Effector CD8-positive, alpha-beta T cell (primary cell): ENCODE data around the gene ACTR6.
A peak's percentile ranks its signal among the peaks of the same experiment; 100 is the strongest.

ENCODE experiments used
- DNase-seq: peaks from one replicate; lab custom pipeline; 2025; lab: John Stamatoyannopoulos, UW

Gene ACTR6

DNA sequence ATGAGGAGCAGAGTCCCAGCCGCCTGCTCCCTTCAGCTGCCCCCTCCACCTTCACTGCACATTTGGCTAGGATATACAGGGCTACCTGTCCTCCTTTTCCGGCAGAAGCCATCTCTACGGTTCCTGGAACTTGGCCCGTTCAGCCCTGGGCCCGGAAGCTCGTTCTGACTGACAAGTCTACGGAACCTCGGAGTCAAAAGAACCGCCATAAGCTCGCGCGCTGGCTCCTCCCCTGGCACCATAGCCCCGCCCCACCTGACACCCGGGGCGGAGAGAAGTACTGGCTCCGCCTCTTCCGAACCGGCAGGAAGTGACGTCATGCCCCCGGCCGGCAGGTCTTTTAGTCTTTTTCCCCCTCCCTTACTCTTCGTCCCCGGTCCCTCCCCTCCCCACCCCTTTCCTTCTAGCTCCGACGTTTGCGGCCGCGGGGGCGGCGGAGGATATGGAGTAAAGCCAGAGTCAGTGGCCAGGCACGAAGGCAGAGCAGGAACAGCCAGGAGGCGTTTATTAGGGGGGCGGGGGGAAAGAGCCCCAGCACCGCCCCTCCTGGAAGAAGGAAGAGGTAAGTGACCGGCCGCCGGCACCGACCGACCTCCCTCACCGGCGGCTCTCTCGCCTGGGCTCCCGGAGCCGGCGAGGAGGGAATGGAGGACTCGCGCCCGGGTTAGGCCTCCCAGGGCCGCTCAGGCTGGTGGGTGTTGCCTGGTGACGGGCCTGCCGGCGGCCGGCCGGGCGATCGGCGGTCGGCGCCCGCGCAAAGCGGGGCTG, 66.4 kb downstream of the ACTR6 start, which contains the start of the genes DEPDC4 and SCYL2:
Gene DEPDC4 (minus strand): TSS at position 245 of the 768 bp plus-strand sequence. CDS start 3 bp downstream, at position 242.
Gene SCYL2 (plus strand): TSS at position 343 of the 768 bp plus-strand sequence. CDS start 15,794 bp downstream, outside the sequence.
- peak; percentile 92 for DNase-seq

DNA sequence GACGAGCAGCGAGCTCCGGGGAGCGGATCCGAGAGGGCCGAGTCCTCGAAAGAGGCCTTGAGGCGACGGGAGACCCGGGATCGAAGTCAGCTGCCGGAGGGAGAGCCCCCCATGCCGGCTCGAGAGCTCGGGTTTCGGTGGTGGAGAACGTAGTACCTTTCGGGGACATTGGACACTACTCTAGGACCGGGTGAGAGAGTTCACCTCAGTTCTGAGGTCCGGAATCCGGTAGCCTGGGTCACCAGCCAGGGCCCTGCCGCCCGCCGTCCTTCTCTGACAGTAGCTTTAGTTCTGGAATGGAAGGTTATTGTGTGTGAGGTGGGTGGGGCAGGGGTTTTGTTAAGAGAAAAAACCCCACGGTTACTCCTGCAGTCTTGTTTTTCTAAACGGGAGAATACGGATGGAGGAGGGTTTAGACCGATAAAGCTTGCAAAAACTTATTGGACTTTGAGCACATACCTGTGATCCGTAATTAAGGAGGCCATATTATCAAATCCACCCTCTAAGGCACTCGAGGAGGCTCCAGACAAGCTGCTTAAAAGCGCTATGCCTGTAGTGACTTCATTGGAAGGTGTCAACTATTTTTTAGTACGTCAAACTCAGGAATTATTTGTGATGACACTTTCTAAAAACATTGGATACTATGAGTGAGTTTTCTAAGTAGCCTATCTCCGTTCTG, 67.1 kb downstream of the ACTR6 start:
- no peak for DNase-seq

GRCh38 chr12:100268835-100269564, 68.4 kb downstream of the ACTR6 start:
- no peak for DNase-seq

- DNase-seq, result no peak
Observed at GRCh38 chr12:100273782-100274181, 73.2 kb downstream of the ACTR6 start.
